ENCODE results near the gene AUTS2.

DNA sequence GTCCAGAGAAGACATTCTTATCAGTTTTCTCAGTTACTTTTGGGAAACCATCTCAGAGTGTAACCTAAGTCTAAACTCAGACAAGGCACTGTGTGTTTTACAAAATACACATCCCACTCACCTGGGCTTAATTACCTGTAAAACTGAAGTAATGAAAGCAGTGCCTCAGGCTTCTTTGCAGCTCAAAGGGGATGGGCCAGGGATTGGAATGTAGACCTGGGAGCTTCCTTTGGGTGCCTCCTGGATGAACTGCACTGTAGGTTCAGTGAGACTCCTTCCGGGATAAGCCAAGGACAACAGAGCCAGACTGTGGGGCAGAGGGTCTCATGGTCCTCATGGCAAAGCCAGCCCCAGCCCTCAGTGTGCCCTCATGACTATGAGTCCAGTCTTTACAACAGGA is 861.3 kb downstream of the AUTS2 start:
- TF ChIP-seq POLR2A (IDR thresholded peaks at IDR 0.05; ENCODE audit: low read depth, low read length): no peak
- no peak for TF ChIP-seq TAF1 (IDR thresholded peaks at IDR 0.05; ENCODE audit: borderline replicate concordance, low read depth, low read length)
- TF ChIP-seq POLR2AphosphoS5 (IDR thresholded peaks at IDR 0.05; ENCODE audit: low read depth, low read length): no peak
